ENCODE results near the gene BEND6.

DNA sequence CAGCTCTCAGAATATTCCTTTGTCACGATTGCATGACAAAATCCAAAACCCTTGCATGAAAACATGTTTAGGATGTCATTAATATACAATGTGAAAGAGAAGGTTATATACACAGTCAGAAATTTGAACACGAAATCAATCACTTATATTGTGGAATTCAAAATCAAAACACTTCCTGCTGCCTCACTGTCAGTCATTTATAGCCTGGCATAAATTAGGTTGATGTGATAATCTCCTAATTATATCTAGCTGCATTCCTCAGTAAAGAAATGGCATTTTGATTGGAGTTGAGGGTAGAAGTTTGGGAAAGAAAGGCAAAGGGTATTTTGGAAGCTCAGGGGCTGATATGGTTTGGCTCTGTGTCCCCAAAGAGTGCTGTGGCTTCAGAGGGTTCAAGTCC is 24.1 kb upstream of the BEND6 start:
- TF ChIP-seq, protein P1, sequence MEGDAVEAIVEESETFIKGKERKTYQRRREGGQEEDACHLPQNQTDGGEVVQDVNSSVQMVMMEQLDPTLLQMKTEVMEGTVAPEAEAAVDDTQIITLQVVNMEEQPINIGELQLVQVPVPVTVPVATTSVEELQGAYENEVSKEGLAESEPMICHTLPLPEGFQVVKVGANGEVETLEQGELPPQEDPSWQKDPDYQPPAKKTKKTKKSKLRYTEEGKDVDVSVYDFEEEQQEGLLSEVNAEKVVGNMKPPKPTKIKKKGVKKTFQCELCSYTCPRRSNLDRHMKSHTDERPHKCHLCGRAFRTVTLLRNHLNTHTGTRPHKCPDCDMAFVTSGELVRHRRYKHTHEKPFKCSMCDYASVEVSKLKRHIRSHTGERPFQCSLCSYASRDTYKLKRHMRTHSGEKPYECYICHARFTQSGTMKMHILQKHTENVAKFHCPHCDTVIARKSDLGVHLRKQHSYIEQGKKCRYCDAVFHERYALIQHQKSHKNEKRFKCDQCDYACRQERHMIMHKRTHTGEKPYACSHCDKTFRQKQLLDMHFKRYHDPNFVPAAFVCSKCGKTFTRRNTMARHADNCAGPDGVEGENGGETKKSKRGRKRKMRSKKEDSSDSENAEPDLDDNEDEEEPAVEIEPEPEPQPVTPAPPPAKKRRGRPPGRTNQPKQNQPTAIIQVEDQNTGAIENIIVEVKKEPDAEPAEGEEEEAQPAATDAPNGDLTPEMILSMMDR (IDR thresholded peaks at IDR 0.05) = no peak
- TF ChIP-seq POLR2A (IDR thresholded peaks at IDR 0.05) = no peak
